ENCODE data around the gene MAP3K7CL. TPM values are rescaled to one million over a fixed set of nuclear protein-coding genes. Genes with fewer than 3 reads are reported as not detected.

The MAP3K7CL gene
- total RNA-seq, 2 experiments from 2014 or later = 4.9 to 6.3 TPM

GRCh38 chr21:29208044-29208681 is 77.7 kb downstream of the MAP3K7CL start:
- peak overlapping the region; percentile 75 for H3K27ac Mint-ChIP-seq
- CTCF ChIA-PET = interaction anchor here (0.6 to 1.6 kb wide), 2 partner anchors 10 to 35 kb away, joined by 3 to 10 read pairs; no protein-coding TSS in a partner anchor
- no peaks in the 10 kb centered on the region for H3K36me3 Mint-ChIP-seq (ENCODE audit: low read depth)
- no peaks in the 10 kb centered on the region for H3K27me3 Mint-ChIP-seq (ENCODE audit: low read depth)
- peaks cover 30% of the 10 kb centered on the region for H3K4me1 Mint-ChIP-seq (ENCODE audit: low read depth)
- intact Hi-C loops (cut with micrococcal nuclease) = loop anchor here (1.0 kb wide), 4 partner anchors 12 to 91 kb away; no protein-coding TSS in a partner anchor
- DNase-seq = no peak
- no peak overlapping the region for H3K4me3 Mint-ChIP-seq
- peaks cover 2% of the 10 kb centered on the region for H3K9me3 Mint-ChIP-seq

DNA sequence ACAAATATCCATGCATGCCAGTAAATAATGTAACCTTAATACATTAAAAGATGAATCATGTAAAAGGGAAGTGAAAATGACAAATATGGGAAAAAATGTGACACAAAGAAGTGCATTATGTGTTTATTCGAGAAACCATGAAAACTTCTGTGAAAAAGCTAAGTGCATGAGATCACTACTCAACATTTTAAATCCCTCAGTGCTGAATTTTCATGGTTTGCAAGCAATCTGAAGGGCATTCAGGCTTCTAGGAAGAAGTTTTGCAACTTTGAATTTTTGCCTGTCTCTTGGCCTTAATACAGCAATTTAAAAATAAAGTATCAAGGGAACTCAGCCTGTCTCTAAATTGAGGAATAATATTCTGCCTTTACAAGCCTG is 78.2 kb downstream of the MAP3K7CL start:
- no peak overlapping the region for H3K4me3 Mint-ChIP-seq
- H3K36me3 Mint-ChIP-seq (ENCODE audit: low read depth) = no peaks in the 10 kb centered on the region
- peaks cover 30% of the 10 kb centered on the region for H3K4me1 Mint-ChIP-seq (ENCODE audit: low read depth)
- intact Hi-C loops (cut with micrococcal nuclease) = loop anchor here (1.0 kb wide), 4 partner anchors 12 to 91 kb away; no protein-coding TSS in a partner anchor
- peak overlapping the region; percentile 75 for H3K27ac Mint-ChIP-seq
- no peak for DNase-seq
- H3K9me3 Mint-ChIP-seq = peaks cover 2% of the 10 kb centered on the region
- H3K27me3 Mint-ChIP-seq (ENCODE audit: low read depth) = no peaks in the 10 kb centered on the region
- CTCF ChIA-PET = interaction anchor here (1.6 kb wide), 1 partner anchor 11 kb away, joined by 10 read pairs; no protein-coding TSS in a partner anchor

- Mint-ChIP-seq H3K4me1 (ENCODE audit: low read depth) (peaks cover 30% of the 10 kb centered on the region), H3K4me3 (no peak overlapping the region), H3K27ac (no peak overlapping the region), H3K9me3 (peaks cover 2% of the 10 kb centered on the region), H3K36me3 (ENCODE audit: low read depth) (no peaks in the 10 kb centered on the region), H3K27me3 (ENCODE audit: low read depth) (no peaks in the 10 kb centered on the region)
- CTCF ChIA-PET = interaction anchor here (1.6 kb wide), 1 partner anchor 12 kb away, joined by 10 read pairs; no protein-coding TSS in a partner anchor
- no peak for DNase-seq
- intact Hi-C loops (cut with micrococcal nuclease) = no loop called here
These were observed 79.3 kb downstream of the MAP3K7CL start for GRCh38 chr21:29209696-29210095.

- DNase-seq = no peak
- intact Hi-C loops (cut with micrococcal nuclease) = no loop called here
- Mint-ChIP-seq H3K36me3 (ENCODE audit: low read depth) (no peaks in the 10 kb centered on the region), H3K27me3 (ENCODE audit: low read depth) (no peaks in the 10 kb centered on the region), H3K9me3 (no peaks in the 10 kb centered on the region), H3K4me1 (ENCODE audit: low read depth) (peaks cover 27% of the 10 kb centered on the region), H3K27ac (no peak overlapping the region), H3K4me3 (no peak overlapping the region)
- CTCF ChIA-PET = interaction anchor here (1.2 kb wide), 1 partner anchor 23 kb away, joined by 3 read pairs; no protein-coding TSS in a partner anchor
These were observed 80.8 kb downstream of the MAP3K7CL start for GRCh38 chr21:29211205-29211604.

DNA sequence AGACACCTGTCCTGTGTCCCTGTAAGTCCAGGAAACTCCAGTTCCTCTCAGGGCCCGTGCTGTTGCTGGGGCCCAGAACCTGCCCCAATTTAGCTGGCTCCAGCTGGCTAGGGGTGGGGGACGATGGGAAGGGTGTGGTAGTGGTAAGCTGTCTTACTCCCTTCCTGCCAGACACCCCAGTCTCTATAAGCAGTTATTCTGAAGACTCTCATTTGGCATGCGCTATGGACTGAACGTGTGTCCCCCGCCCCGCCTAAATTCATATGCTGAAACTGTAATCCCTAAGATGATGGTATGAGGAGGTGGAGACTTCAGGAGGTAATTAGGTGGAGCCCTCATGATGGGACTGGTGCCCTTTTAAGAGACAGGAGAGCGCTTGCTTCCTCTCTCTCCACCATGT is 82.0 kb downstream of the MAP3K7CL start:
- no peak overlapping the region for H3K4me3 Mint-ChIP-seq
- no peak overlapping the region for H3K27ac Mint-ChIP-seq
- intact Hi-C loops (cut with micrococcal nuclease) = no loop called here
- DNase-seq = no peak
- no peaks in the 10 kb centered on the region for H3K27me3 Mint-ChIP-seq (ENCODE audit: low read depth)
- H3K9me3 Mint-ChIP-seq = no peaks in the 10 kb centered on the region
- CTCF ChIA-PET = no interaction called here
- H3K36me3 Mint-ChIP-seq (ENCODE audit: low read depth) = no peaks in the 10 kb centered on the region
- H3K4me1 Mint-ChIP-seq (ENCODE audit: low read depth) = peaks cover 21% of the 10 kb centered on the region

DNA sequence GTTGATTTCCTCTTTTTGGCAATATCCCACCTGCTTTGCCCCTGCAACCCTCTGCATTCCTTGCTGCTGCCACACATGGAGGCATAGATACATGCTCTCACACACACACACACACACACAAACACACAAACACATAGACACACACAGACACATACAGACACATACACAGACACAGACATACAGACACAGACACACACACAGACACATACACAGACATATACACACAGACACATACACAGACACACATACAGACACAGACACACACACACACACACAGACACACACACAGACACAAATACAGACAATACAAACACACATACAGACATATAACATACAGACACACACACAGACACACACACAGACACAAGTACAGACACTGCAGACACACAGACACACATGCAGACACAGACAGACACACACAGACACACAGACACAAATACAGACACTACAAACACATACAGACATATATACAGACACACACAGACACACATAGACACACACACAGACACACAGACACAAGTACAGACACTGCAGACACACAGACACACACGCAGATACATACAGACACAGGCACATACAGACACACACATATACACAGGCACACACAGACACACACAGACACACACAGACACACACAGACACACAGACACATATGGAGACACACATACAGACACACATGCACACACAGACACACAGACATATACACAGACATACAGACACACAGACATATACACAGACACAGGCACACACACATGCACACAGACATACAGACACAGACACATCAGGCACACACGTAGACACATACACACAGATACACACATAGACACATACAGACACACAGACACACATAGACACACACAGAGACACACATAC is 83.3 kb downstream of the MAP3K7CL start:
- H3K27ac Mint-ChIP-seq = no peak overlapping the region
- no peaks in the 10 kb centered on the region for H3K36me3 Mint-ChIP-seq (ENCODE audit: low read depth)
- no peaks in the 10 kb centered on the region for H3K9me3 Mint-ChIP-seq
- peaks cover 9% of the 10 kb centered on the region for H3K4me1 Mint-ChIP-seq (ENCODE audit: low read depth)
- CTCF ChIA-PET = no interaction called here
- DNase-seq = no peak
- H3K27me3 Mint-ChIP-seq (ENCODE audit: low read depth) = no peaks in the 10 kb centered on the region
- intact Hi-C loops (cut with micrococcal nuclease) = no loop called here
- no peak overlapping the region for H3K4me3 Mint-ChIP-seq

- no peaks in the 10 kb centered on the region for H3K9me3 Mint-ChIP-seq
- DNase-seq = no peak
- no peak overlapping the region for H3K27ac Mint-ChIP-seq
- H3K27me3 Mint-ChIP-seq (ENCODE audit: low read depth) = no peaks in the 10 kb centered on the region
- intact Hi-C loops (cut with micrococcal nuclease) = no loop called here
- no peaks in the 10 kb centered on the region for H3K4me1 Mint-ChIP-seq (ENCODE audit: low read depth)
- no peak overlapping the region for H3K4me3 Mint-ChIP-seq
- no peaks in the 10 kb centered on the region for H3K36me3 Mint-ChIP-seq (ENCODE audit: low read depth)
- CTCF ChIA-PET = no interaction called here
These were observed 85.3 kb downstream of the MAP3K7CL start for GRCh38 chr21:29215709-29216108.

GRCh38 chr21:29217818-29218291 is 87.4 kb downstream of the MAP3K7CL start:
- intact Hi-C loops (cut with micrococcal nuclease) = no loop called here
- H3K9me3 Mint-ChIP-seq = no peaks in the 10 kb centered on the region
- no peak for DNase-seq
- no peak overlapping the region for H3K4me3 Mint-ChIP-seq
- CTCF ChIA-PET = interaction anchor here (1.1 kb wide), 1 partner anchor 18 kb away, joined by 3 read pairs; no protein-coding TSS in a partner anchor
- H3K36me3 Mint-ChIP-seq (ENCODE audit: low read depth) = no peaks in the 10 kb centered on the region
- H3K27me3 Mint-ChIP-seq (ENCODE audit: low read depth) = no peaks in the 10 kb centered on the region
- no peaks in the 10 kb centered on the region for H3K4me1 Mint-ChIP-seq (ENCODE audit: low read depth)
- H3K27ac Mint-ChIP-seq = no peak overlapping the region

GRCh38 chr21:29218749-29219148 is 88.3 kb downstream of the MAP3K7CL start:
- intact Hi-C loops (cut with micrococcal nuclease) = no loop called here
- Mint-ChIP-seq H3K27ac (no peak overlapping the region), H3K4me1 (ENCODE audit: low read depth) (no peaks in the 10 kb centered on the region), H3K4me3 (no peak overlapping the region), H3K27me3 (ENCODE audit: low read depth) (no peaks in the 10 kb centered on the region), H3K36me3 (ENCODE audit: low read depth) (no peaks in the 10 kb centered on the region), H3K9me3 (no peaks in the 10 kb centered on the region)
- CTCF ChIA-PET = interaction anchor here (1.1 kb wide), 1 partner anchor 17 kb away, joined by 3 read pairs; no protein-coding TSS in a partner anchor
- DNase-seq = no peak

GRCh38 chr21:29219165-29219770 is 88.8 kb downstream of the MAP3K7CL start:
- Mint-ChIP-seq H3K27me3 (ENCODE audit: low read depth) (no peaks in the 10 kb centered on the region), H3K27ac (no peak overlapping the region), H3K9me3 (no peaks in the 10 kb centered on the region), H3K4me1 (ENCODE audit: low read depth) (peaks cover 4% of the 10 kb centered on the region), H3K36me3 (ENCODE audit: low read depth) (no peaks in the 10 kb centered on the region), H3K4me3 (no peak overlapping the region)
- intact Hi-C loops (cut with micrococcal nuclease) = no loop called here
- no peak for DNase-seq
- CTCF ChIA-PET = no interaction called here

DNA sequence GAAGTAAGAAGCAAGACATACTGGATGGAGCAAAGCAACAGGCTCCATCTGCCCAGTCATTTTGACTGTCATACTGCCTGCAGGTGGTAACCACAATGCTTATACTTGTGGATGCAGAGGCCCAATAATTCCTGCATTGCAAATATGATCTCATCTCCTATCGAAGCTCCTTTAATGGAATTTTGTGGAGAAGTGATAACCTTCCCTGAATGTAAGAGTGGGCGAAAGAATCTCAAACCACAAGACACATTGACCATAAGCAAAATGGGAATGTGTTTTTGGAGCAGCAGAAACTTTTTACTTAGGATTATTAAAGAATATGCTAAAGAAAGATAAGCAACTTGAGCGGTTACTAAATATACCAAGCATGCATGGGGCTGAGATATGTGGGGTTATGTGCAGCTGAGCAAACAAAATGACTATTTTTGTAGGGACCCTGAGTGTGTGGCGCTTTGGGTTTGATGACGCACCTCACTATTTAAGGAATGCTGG is 90.9 kb downstream of the MAP3K7CL start:
- H3K36me3 Mint-ChIP-seq (ENCODE audit: low read depth) = no peaks in the 10 kb centered on the region
- no peak overlapping the region for H3K4me3 Mint-ChIP-seq
- DNase-seq = no peak
- peaks cover 6% of the 10 kb centered on the region for H3K4me1 Mint-ChIP-seq (ENCODE audit: low read depth)
- H3K27me3 Mint-ChIP-seq (ENCODE audit: low read depth) = peaks cover under 1% of the 10 kb centered on the region
- intact Hi-C loops (cut with micrococcal nuclease) = no loop called here
- H3K9me3 Mint-ChIP-seq = no peaks in the 10 kb centered on the region
- H3K27ac Mint-ChIP-seq = no peak overlapping the region
- CTCF ChIA-PET = no interaction called here

DNA sequence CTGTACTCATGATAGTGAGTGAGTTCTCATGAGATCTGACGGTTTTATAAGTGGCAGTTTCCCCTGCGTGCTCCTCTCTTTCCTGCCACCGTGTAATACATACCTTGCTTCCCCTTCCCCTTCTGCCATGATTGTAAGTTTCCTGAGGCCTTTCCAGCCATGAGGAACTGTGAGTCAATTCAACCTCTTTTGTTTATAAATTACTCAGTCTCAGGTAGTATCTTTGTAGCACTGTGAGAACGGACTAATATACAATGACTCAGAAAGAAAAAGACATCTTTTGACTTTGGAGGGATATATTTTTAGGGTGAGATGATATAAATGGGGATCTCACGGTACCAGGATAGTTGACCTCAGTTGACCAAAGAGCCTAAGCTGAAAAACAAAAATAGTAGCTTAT is 93.6 kb downstream of the MAP3K7CL start:
- CTCF ChIA-PET = no interaction called here
- Mint-ChIP-seq H3K27me3 (ENCODE audit: low read depth) (peaks cover 3% of the 10 kb centered on the region), H3K27ac (no peak overlapping the region), H3K4me1 (ENCODE audit: low read depth) (peaks cover 6% of the 10 kb centered on the region), H3K9me3 (no peaks in the 10 kb centered on the region), H3K4me3 (no peak overlapping the region), H3K36me3 (ENCODE audit: low read depth) (no peaks in the 10 kb centered on the region)
- intact Hi-C loops (cut with micrococcal nuclease) = loop anchor here (1.0 kb wide), 1 partner anchor 9 kb away; no protein-coding TSS in a partner anchor
- DNase-seq = no peak

Data from activated naive CD4-positive, alpha-beta T cell treated with anti-CD3 and anti-CD28 coated beads for 36 hours (primary cell).